ENCODE data around the gene RWDD2A.

RWDD2A gene

GRCh38 chr6:83247471-83247870, 54.3 kb downstream of the RWDD2A start:
- no peak for TF ChIP-seq RARB (CRISPR knock-in tag; IDR thresholded peaks at IDR 0.05)
- TF ChIP-seq ZFP30 (CRISPR knock-in tag; IDR thresholded peaks at IDR 0.05): no peak
- no peak for TF ChIP-seq GLIS3 (CRISPR knock-in tag; IDR thresholded peaks at IDR 0.05)
- TF ChIP-seq ESRRG (CRISPR knock-in tag; IDR thresholded peaks at IDR 0.05): no peak
- no peak for TF ChIP-seq TSHZ2 (CRISPR knock-in tag; IDR thresholded peaks at IDR 0.05)
- TF ChIP-seq ZNF8 (CRISPR knock-in tag; IDR thresholded peaks at IDR 0.05): no peak
- no peak for ATAC-seq
